HepG2 (cell line): ENCODE results near the gene GLO1.

ENCODE experiments used
- CC2D1A ChIP-seq: sonication (generic); formaldehyde crosslinking; IDR thresholded peaks from 2 replicates; pipeline ENCODE4 v1.8.1; 2023; ENCODE audit warnings: mild to moderate bottlenecking, missing genetic modification reagents
- CEBPB ChIP-seq: IDR thresholded peaks from 2 replicates; pipeline ENCODE4 v1.6.1; 2011; ENCODE audit warnings: low read depth, low read length, improper control_type of control experiment, borderline replicate concordance
- CTCF ChIP-seq: sonication (generic); formaldehyde crosslinking; IDR thresholded peaks from 2 replicates; pipeline ENCODE4 v1.5.0; 2020; ENCODE audit warnings: mild to moderate bottlenecking, missing genetic modification reagents, moderate library complexity
- ETV5 ChIP-seq: IDR thresholded peaks from 2 replicates; pipeline ENCODE4 v1.6.1; 2018; ENCODE audit warnings: missing biosample characterization, missing genetic modification reagents, inconsistent platforms, borderline replicate concordance
- EZH2 ChIP-seq: conservative IDR thresholded peaks from 2 replicates; pipeline ENCODE4 v1.6.1; 2012; ENCODE audit warnings: mild to moderate bottlenecking, low read depth, low read length, moderate library complexity
- MIER3 ChIP-seq: IDR thresholded peaks from 2 replicates; pipeline ENCODE4 v1.6.1; 2016; ENCODE audit warnings: missing compliant biosample characterization, borderline replicate concordance
- TCF7 ChIP-seq: sonication (generic); IDR thresholded peaks from 2 replicates; pipeline ENCODE4 v1.6.1; 2016; ENCODE audit warnings: antibody characterized with exemption, low read depth
- ZNF326 ChIP-seq: sonication (generic); formaldehyde crosslinking; IDR thresholded peaks from 2 replicates; pipeline ENCODE4 v1.4.0; 2020; ENCODE audit warnings: missing genetic modification reagents, borderline replicate concordance
- ZNF354B ChIP-seq: sonication (generic); formaldehyde crosslinking; IDR thresholded peaks from 2 replicates; pipeline ENCODE4 v1.8.0; 2022; ENCODE audit warnings: mild to moderate bottlenecking, missing genetic modification reagents
- ZXDC ChIP-seq: sonication (generic); formaldehyde crosslinking; IDR thresholded peaks from 2 replicates; pipeline ENCODE4 v1.5.0; 2020; ENCODE audit warnings: mild to moderate bottlenecking, missing genetic modification reagents

- TF ChIP-seq CC2D1A (CRISPR knock-in tag) (no peak), CTCF (CRISPR knock-in tag) (no peak), ETV5 (CRISPR knock-in tag) (no peak), ZNF354B (CRISPR knock-in tag) (no peak), EZH2 (no peak), CEBPB (no peak), TCF7 (no peak), MIER3 (CRISPR knock-in tag) (no peak), ZNF326 (CRISPR knock-in tag) (no peak), ZXDC (no peak)
Measured at GRCh38 chr6:38696345-38696744, 6.6 kb downstream of the GLO1 start.
